ENCODE results near the gene MCM7. TPM values are rescaled to one million over a fixed set of nuclear protein-coding genes. Genes with fewer than 3 reads are reported as not detected.
"Not testable (repeated sequence)": the region's sequence is repeated elsewhere in the genome, so short reads cannot be mapped to it uniquely, and the experiment has no call there.

Gene MCM7
- total RNA-seq (ENCODE audit: insufficient read depth, low replicate concordance), result 21.7 TPM

DNA sequence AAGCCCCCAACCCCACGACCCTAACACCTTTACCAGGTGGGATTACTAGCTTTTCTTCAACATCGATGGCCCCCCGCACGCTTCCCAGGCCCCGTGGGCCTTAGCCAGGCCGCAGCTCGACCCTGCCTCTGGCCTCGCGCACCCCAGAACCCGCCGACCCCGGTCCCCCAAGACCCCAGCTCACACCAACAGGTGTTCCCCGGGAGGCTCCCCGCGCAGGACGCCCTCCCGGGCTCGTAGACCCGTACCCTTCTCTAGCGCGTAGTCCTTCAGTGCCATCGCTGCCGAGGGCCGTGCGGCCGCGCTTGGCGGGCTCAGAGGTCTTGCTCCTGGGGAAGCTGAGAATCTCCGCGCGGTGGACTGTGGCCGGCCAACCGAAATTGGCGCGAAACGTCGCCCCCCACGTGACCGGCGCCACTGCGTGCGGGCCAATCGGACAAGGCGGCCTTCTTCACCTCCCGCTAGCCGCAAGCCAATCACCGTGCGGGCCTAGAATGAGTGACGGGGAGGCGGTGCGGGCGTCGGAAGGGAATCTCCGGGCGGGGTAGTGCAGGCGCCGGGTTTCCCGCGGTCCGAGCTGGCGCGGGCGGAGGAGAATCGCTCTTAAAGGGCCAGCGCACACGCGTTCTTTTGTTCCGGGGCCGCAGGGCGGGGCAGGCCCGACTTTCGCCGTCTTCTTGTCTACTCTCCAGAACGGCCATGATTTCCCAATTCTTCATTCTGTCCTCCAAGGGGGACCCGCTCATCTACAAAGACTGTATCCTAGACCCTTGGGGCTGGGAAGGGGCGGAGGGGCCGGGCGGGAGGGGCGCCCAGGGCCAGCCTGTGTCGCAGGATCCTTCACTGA lies at the start of gene MCM7, which contains the start of gene AP4M1:
TSS of gene MCM7 (minus strand) at position 382 of the 847 bp plus-strand sequence. CDS start at position 279, 103 bp downstream.
TSS of gene AP4M1 (plus strand) at position 628 of the 847 bp plus-strand sequence. CDS start at position 700, 72 bp downstream.
- peak; percentile 100 for DNase-seq (ENCODE audit: low spot score)

GRCh38 chr7:100148559-100149328 lies 47.5 kb upstream of the MCM7 start, which contains the start of gene LAMTOR4:
LAMTOR4 (plus strand) TSS chr7:100148918; CDS start chr7:100148973, 55 bp downstream.
- peak; percentile 100 for DNase-seq (ENCODE audit: low spot score)

- no peak for DNase-seq (ENCODE audit: low spot score)
Observed at GRCh38 chr7:100148225-100148558, 47.0 kb upstream of the MCM7 start.

GRCh38 chr7:100147278-100147677 lies 46.1 kb upstream of the MCM7 start:
- DNase-seq (ENCODE audit: low spot score), result no peak

DNA sequence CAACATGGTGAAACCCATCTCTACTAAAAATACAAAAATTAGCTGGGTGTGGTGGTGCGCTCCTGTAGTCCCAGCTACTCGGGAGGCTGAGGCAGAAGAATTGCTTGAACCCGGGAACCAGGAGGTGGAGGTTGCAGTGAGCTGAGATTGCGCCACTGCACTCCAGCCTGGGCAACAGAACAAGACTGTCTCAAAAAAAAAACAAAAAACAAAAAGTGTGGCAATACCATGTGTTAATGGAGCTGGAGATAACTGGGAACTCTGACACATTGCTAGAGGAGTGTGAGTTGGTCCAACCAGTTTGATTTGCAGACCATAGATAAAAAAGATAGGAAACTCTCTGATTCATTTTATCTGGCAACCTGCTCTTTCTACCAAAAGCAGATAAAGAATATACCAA lies 45.2 kb upstream of the MCM7 start:
- DNase-seq (ENCODE audit: low spot score), result not testable (repeated sequence)

DNA sequence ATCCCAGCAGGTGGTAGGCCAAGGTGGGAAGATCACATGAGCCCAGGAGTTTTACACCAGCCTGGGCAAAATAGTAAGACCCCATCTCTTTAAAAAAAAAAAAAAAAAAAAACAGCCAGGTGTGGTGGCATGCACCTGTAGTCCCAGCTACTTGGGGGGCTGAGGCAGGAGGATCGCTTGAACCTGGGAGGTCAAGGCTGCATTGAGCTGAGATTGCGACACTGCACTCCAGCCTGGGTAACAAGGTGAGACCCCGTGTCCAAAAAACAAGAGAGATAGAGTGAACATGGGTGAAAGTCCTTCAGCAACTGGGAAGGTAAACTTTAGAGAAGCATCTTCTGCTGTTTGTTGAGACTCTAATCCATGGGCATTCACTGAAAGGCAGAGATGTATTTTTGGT lies 41.3 kb upstream of the MCM7 start:
- DNase-seq (ENCODE audit: low spot score), result no peak

DNA sequence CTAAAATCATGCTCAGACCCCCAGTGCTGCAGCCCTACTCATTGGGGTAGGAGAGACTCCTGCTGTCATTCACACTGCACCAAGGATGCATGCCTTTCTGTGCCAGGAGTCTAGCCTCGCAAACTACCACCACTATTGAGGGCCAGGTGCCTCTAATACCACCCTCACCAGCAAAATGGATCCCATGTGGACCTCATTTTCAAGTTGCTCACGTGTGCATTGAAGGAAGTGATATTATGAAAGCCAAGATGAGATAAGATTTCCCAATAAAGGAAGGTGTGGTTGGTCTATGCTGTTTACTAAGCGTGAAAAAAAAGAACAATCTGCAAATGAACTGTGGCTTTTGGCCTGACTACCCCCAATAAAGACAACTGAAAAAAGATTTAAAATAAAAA lies 40.4 kb upstream of the MCM7 start:
- no peak for DNase-seq (ENCODE audit: low spot score)

GRCh38 chr7:100137851-100138760 lies 36.9 kb upstream of the MCM7 start:
- DNase-seq (ENCODE audit: low spot score), result no peak

DNA sequence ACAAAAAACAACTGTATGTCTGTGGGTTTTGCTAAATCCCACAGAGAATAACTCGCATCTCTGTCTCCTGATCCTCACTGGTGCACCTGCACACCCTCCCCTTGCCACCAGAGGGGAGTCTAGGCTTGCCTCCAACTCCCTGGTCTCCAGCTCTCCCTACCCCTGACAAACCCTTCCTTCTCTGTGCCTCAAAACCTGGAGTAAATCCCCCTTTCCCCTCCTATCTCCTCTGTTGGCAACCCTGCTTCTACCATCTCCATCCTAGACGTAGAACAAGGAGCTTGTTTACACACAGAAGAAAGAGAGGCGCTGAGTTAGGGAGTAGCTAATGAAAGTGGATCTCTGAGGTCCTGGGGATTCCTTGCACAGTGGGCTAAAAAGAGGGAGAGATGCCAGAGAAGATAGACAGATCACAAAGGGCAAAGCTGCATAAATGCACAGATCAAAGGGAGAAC lies 31.5 kb upstream of the MCM7 start:
- DNase-seq (ENCODE audit: low spot score), result peak; percentile 75

DNA sequence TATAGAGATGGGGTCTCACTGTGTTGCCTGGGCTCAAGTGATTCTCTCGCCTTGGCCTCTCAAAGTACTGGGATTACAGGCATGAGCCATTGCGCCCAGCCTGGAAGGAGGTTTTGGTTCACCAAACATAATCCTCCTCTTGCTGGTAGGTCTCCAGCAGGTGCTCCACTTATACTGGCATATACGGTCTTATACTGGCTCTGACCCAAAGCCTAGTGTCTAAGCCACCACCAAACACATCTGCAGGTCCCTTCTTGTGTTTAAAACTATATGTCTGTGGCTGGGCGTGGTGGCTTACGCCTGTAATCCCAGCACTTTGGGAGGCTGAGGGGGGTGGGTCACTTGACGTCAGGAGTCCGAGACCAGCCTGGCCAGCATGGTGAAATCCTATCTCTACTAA lies 30.9 kb upstream of the MCM7 start:
- DNase-seq (ENCODE audit: low spot score), result no peak

GRCh38 chr7:100130608-100131453 lies 29.6 kb upstream of the MCM7 start:
- DNase-seq (ENCODE audit: low spot score), result peak; percentile 64

- DNase-seq (ENCODE audit: low spot score), result not testable (repeated sequence)
Observed at GRCh38 chr7:100130220-100130607, 29.0 kb upstream of the MCM7 start.

DNA sequence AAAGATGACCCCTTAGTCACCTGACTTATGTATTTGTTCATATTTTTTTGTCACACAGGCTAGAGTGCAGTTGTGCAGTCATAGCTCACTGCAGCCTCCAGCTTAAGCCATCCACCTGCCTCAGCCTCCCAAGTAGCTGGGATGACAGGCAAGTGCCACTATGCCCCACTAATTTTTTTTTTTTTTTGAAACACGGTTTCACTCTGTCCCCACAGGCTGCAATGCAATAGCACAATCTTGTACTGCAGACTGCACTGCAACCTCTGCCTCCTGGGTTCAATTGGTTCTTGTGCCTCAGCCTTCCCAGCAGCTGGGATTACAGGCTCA lies 27.4 kb upstream of the MCM7 start:
- DNase-seq (ENCODE audit: low spot score), result no peak

- DNase-seq (ENCODE audit: low spot score), result peak; percentile 41
Observed at GRCh38 chr7:100127866-100128636, 26.9 kb upstream of the MCM7 start.

DNA sequence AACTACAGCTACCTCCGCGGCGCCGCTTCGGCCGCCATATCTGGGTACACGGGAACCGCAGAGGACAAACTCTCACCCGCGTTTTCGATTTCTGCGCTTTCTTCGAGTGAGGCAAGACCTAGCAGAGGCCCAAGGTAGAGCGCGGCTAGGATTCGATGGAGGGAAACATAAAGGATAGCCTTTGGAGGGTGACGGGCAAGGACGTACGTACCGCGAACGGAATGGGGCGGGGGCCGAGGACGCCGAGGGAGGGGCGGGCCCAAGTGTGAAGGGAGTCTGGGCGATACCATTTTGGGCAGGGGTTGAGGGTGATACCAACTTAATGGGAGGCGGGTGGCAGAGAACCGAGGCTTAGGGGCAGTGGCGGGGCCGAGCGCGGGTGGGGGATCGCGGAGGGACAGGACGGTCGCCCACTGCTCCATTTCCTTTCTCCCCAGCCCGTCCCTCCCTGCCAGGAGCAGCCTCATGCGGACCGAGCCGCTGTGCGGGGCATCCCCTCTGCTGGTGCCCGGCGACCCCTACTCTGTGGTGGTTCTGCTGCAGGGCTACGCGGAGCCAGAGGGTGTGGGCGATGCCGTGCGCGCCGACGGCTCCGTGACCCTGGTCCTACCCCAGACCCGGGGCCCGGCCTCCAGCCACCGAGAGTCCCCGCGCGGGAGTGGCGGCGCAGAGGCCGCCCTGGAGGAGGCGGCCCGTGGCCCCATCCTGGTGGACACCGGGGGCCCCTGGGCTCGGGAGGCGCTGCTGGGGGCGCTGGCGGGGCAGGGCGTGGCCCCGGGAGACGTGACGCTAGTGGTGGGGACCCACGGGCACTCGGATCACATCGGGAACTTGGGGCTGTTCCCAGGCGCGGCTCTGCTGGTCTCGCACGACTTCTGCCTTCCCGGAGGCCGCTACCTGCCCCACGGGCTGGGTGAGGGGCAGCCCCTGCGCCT lies 26.0 kb upstream of the MCM7 start, which contains the start of gene MBLAC1:
TSS of gene MBLAC1 (plus strand) at position 37 of the 935 bp plus-strand sequence. CDS start at position 466, 429 bp downstream.
- peak; percentile 96 for DNase-seq (ENCODE audit: low spot score)

GRCh38 chr7:100126239-100126930 lies 25.2 kb upstream of the MCM7 start:
- no peak for DNase-seq (ENCODE audit: low spot score)

- no peak for DNase-seq (ENCODE audit: low spot score)
Observed at GRCh38 chr7:100124301-100125230, 23.4 kb upstream of the MCM7 start.
